Umbilical cord (tissue), 2 donors: ENCODE results near the gene PIBF1. TPM values are rescaled to one million over a fixed set of nuclear protein-coding genes. Genes with fewer than 3 reads are reported as not detected.
"Not testable (repeated sequence)": the region's sequence is repeated elsewhere in the genome, so short reads cannot be mapped to it uniquely, and the experiment has no call there.

Experiments used
- DNase-seq: peaks from one replicate; pipeline ENCODE4 v3.0.0-alpha.2; 2015; ENCODE audit warnings: low spot score
- total RNA-seq: library from RNA; depleted of rRNA; stranded (reverse); fragments of >200 nt; gene quantifications from one replicate; pipeline ENCODE4 v1.2.3, GENCODE V29; 2014; ENCODE audit warnings: low replicate concordance; ENCODE audit not compliant: insufficient read depth

The PIBF1 gene
- total RNA-seq, 1 donor from 2014 or later, result 22.1 TPM

GRCh38 chr13:72896869-72897268 lies 114.9 kb downstream of the PIBF1 start:
- no peak for DNase-seq

GRCh38 chr13:72901546-72901945 lies 119.6 kb downstream of the PIBF1 start:
- not testable (repeated sequence) for DNase-seq

GRCh38 chr13:72908416-72908815 lies 126.5 kb downstream of the PIBF1 start:
- no peak for DNase-seq

GRCh38 chr13:72911981-72912380 lies 130.0 kb downstream of the PIBF1 start:
- no peak for DNase-seq

GRCh38 chr13:72920097-72920496 lies 138.2 kb downstream of the PIBF1 start:
- DNase-seq, result no peak

GRCh38 chr13:72931311-72931710 lies 149.4 kb downstream of the PIBF1 start:
- peak; percentile 5 for DNase-seq

GRCh38 chr13:72932250-72932649 lies 150.3 kb downstream of the PIBF1 start:
- DNase-seq, result no peak

- not testable (repeated sequence) for DNase-seq
Measured at GRCh38 chr13:72946267-72946666, 164.3 kb downstream of the PIBF1 start.

- no peak for DNase-seq
Measured at GRCh38 chr13:72952529-72953141, 170.7 kb downstream of the PIBF1 start.

- DNase-seq, result no peak
Measured at GRCh38 chr13:72953391-72953965, 171.5 kb downstream of the PIBF1 start.

GRCh38 chr13:72959643-72960042 lies 177.7 kb downstream of the PIBF1 start:
- DNase-seq, result no peak

GRCh38 chr13:72960114-72960513 lies 178.2 kb downstream of the PIBF1 start:
- DNase-seq, result no peak

GRCh38 chr13:72960541-72960940 lies 178.6 kb downstream of the PIBF1 start:
- peak; percentile 34 for DNase-seq

GRCh38 chr13:72963762-72964161 lies 181.8 kb downstream of the PIBF1 start:
- no peak for DNase-seq

GRCh38 chr13:72970301-72970880 lies 188.5 kb downstream of the PIBF1 start:
- DNase-seq, result no peak

GRCh38 chr13:72970956-72971355 lies 189.0 kb downstream of the PIBF1 start:
- no peak for DNase-seq

GRCh38 chr13:72973234-72973633 lies 191.3 kb downstream of the PIBF1 start:
- no peak for DNase-seq

- peak; percentile 6 for DNase-seq
Measured at GRCh38 chr13:72983085-72983768, 201.3 kb downstream of the PIBF1 start.

- DNase-seq, result no peak
Measured at GRCh38 chr13:72985610-72986009, 203.7 kb downstream of the PIBF1 start.

- DNase-seq, result no peak
Measured at GRCh38 chr13:72986197-72986596, 204.3 kb downstream of the PIBF1 start.

GRCh38 chr13:72990953-72991352 lies 209.0 kb downstream of the PIBF1 start:
- DNase-seq, result no peak

GRCh38 chr13:72998012-72998411 lies 216.1 kb downstream of the PIBF1 start:
- no peak for DNase-seq
